Stimulated activated CD4-positive, alpha-beta T cell treated with anti-CD3 and anti-CD28 coated beads, Interleukin-2, amount 100 ng/mL, for 4 hours (primary cell): ENCODE measurements around the gene SBF1.

Experiments
- DNase-seq: peaks from one replicate; pipeline ENCODE4 v3.0.0-alpha.2; 2020; ENCODE audit warnings: low read depth

SBF1 gene

GRCh38 chr22:50506611-50507420 is 32.0 kb upstream of the SBF1 start:
- no peak for DNase-seq

GRCh38 chr22:50505776-50506610 is 31.2 kb upstream of the SBF1 start:
- DNase-seq: no peak

GRCh38 chr22:50505276-50505775 is 30.5 kb upstream of the SBF1 start:
- no peak for DNase-seq

DNA sequence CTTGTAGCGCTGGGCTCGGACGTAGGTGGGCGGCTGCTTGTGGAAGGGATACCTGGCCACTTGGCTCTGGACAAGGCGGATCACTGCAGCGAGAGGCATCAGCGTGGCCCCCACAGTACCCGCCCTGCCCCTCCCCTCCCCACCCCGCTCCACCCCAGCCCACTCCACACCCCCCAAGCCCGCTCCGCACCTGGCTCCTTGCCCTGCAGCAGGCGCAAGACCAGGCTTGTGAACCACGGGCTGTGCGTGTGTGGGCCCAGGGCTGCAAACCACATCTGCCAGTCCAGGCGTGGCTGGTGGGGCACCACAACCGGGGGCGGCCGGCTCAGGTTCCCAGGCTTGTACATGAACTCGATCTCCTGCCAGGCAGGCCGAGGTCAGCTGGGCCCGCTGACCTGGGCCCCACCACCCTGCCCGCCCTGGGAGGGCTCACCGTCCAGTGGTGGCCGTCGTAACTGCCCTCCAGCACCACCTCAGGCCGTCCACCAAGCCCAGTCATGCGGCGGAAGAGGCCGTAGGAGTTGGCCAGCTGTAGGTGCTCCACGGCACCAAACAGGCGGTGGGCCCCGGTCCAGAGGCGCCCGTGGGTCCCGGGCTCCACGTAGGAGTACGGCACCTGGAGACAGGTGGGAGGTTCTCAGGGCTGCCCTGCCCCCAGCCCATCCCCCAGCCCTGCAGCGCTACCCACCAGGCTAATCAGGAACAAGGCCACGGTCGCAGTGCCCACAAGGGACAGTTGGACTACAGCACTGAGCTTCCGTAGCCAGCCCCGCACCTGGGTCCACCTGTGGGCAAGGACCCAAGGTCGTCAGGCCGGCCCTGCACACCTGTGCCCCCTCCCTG is 29.8 kb upstream of the SBF1 start:
- no peak for DNase-seq

- DNase-seq: no peak
These were observed 28.8 kb upstream of the SBF1 start for GRCh38 chr22:50503475-50504145.

GRCh38 chr22:50502628-50503474 is 28.0 kb upstream of the SBF1 start:
- no peak for DNase-seq

- DNase-seq: no peak
These were observed 27.3 kb upstream of the SBF1 start for GRCh38 chr22:50502096-50502495.

GRCh38 chr22:50500452-50500851 is 25.6 kb upstream of the SBF1 start:
- no peak for DNase-seq

DNA sequence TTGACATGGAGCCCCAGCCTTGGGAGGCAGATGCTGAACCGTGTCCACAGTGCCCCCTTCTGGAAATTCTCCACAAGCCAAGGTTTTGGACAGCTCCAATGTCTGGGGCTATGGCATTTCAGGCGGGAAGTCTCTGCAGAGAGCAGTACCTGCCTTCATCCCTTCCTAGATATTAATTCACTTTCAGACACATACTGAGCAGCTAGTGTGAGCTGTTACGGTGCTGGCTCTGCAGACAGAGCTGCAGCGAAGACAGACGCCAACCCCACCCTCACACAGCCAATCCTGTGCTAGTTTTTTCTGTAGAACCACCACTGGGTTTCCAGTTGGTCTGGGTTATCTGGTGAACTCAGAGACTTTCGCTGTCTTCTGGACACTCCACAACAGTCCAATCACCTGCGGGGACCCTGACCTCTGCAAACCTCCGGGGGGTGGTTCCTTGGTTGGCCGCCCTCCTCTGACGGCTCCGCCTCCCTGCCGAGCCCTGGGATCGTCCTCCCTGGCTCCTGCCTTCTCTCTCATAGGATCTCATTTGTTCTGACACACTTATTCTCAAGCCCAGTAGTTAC is 23.6 kb upstream of the SBF1 start:
- peak; percentile 57 for DNase-seq

GRCh38 chr22:50497093-50497492 is 22.3 kb upstream of the SBF1 start:
- no peak for DNase-seq

DNA sequence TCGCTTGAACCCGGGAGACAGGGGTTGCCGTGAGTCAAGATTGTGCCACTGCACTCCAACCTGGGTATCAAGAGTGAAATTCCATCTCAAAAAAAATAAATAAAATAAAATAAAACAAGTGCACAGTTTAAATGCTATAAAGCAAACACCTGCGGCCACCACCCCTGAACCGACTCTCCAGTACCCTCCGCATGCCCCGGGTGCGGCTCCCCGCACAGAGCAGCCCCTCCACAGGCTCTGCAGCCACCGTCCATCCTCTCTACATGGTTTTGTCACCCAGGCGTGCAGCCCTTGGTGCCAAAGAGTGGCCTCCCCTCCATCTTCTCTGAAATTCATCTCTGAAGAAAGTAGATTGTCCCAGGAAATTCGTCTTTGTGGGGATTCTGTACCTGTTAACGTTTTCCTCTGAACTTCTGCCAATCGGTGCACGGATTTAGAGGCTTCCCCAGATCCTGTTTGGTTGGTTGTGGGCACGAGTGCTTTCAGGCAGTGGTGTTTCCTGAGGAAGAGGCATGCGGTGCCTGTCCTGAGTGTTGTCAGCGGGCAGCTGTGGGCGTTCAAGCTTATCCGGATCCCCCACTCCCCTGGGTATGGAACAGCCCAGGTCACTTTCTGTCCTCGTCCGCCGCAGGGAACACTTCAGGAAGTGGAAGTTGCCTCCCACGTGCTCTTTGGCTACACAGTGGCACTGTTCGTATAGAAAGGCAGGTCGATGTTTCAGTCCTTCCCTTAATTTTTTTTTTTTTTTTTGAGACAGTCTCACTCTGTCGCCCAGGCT is 15.9 kb upstream of the SBF1 start:
- no peak for DNase-seq

DNA sequence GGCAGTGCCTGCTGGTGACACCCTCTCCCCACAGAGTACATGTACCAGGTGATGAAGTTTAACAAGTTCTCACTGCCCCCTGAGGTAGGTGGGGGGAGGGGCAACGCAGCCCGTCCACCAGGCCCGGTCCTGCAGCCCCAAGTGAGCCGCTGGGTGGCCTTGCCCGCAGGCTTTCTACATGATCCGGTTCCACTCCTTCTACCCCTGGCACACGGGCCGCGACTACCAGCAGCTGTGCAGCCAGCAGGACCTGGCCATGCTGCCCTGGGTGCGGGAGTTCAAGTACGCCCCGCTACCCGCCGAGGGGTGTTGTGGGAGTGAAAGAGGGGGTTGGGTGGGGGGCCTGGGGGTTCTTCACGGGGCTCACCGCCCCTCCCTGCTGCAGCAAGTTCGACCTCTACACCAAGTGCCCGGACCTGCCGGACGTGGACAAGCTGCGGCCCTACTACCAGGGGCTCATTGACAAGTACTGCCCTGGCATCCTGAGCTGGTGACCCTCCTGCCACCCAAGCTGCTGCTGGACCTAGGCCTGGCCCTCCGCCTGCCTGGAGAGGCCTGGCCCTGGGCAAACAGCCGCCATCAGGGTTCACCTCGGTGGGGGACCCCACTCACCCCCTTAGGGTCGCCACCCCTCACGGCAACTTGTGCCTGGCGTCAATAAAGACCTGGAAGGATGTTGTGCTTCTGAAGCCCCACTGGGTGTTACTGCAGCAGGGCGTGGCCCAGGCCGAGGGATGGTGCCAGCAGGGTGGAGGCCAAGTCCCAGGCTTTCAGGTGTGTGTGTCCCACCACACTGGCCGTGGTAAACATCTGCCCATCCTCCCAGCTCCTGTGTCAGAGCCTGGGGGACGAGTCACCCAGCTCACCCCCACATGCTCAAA is 14.8 kb upstream of the SBF1 start:
- DNase-seq: no peak

DNA sequence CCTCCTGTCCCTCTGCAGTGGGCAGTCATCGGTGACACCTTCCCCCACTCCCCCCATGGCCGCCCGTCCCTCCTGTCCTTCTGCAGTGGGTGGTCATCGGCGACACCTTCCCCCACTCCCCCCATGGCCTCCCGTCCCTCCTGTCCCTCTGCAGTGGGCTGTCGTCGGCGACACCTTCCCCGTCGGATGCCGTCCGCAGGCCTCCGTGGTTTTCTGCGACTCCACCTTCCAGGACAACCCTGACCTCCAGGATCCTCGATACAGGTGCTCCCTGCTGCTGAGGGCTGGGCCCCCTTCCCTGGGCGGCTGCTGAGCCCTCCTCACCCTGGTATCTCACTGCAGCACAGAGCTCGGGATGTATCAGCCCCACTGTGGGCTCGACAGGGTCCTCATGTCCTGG is 14.1 kb upstream of the SBF1 start:
- no peak for DNase-seq

- no peak for DNase-seq
These were observed 13.3 kb upstream of the SBF1 start for GRCh38 chr22:50488006-50488677.

DNA sequence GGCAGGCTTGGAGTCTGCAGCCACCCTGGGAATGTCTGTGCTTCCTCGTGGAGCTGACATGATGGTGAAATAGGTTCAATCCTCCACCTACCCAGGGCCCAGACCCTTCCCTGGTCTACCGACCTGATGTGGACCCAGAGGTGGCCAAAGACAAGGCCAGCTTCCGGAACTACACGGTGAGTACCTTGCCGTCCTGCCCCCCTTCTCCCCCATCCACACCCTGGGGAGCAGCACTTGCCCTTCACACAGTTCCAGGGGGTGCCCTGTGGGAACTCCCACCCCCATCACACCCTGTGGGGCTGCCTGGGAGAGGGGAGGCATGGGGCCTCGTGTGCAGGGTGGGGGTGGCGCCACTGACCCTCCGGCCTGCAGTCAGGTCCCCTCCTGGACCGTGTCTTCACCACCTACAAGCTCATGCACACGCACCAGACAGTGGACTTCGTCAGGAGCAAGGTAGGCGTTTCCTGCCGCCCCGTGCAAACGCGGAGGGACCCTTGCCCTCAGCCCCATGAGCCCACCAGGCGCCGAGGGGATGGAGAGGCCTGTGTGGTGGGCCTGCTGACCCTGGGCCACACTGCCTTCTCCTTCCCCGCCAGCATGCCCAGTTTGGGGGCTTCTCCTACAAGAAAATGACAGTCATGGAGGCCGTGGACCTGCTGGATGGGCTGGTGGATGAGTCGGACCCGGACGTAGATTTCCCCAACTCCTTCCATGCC is 12.6 kb upstream of the SBF1 start:
- no peak for DNase-seq

GRCh38 chr22:50486561-50487289 is 11.9 kb upstream of the SBF1 start, which contains the start of gene MIOX:
MIOX (plus strand) TSS chr22:50486859; CDS start chr22:50486898, 39 bp downstream.
- DNase-seq: no peak
